ENCODE data around the gene REC8. TPM values are rescaled to one million over a fixed set of nuclear protein-coding genes. Genes with fewer than 3 reads are reported as not detected.

The REC8 gene
- total RNA-seq, 1 experiment from 2014 or later, result 58.0 TPM

GRCh38 chr14:24126939-24127338, 44.9 kb upstream of the REC8 start:
- no peak overlapping the region for H3K4me2 ChIP-seq (ENCODE audit: insufficient read depth, insufficient read length, low read length)
- H3K23me2 ChIP-seq (ENCODE audit: insufficient read length, low read depth, low read length, poor library complexity, severe bottlenecking), result no peaks in the 10 kb centered on the region
- no peaks in the 10 kb centered on the region for H3K9me3 ChIP-seq (ENCODE audit: control insufficient read depth, low read depth, low read length)
- H2AFZ ChIP-seq (ENCODE audit: low read length), result no peak overlapping the region
- no peak overlapping the region for H3K4ac ChIP-seq (ENCODE audit: low read depth, low read length)
- peaks cover 3 to 23% (median 19%) of the 10 kb centered on the region in 3 experiments; a peak in 6 of 7 replicates for H3K36me3 Mint-ChIP-seq (ENCODE audit: insufficient read depth in 1 of 3, low read depth in 3 of 3)
- no peak overlapping the region for H2BK20ac ChIP-seq (ENCODE audit: low read depth, low read length, poor library complexity, severe bottlenecking)
- no peak overlapping the region for H2BK5ac ChIP-seq (ENCODE audit: insufficient read length, low read length)
- H4K8ac ChIP-seq (replicated peaks; ENCODE audit: insufficient read length, low read depth, low read length), result no peak overlapping the region
- no peaks in the 10 kb centered on the region for H3K79me2 ChIP-seq (ENCODE audit: insufficient read depth, low read length)
- H3K79me1 ChIP-seq (ENCODE audit: insufficient read depth, low read depth, low read length, poor library complexity, severe bottlenecking), result no peaks in the 10 kb centered on the region
- H3K27ac ChIP-seq (ENCODE audit: insufficient read length, low read depth, low read length), result no peak overlapping the region
- H2AK5ac ChIP-seq (ENCODE audit: insufficient read length, low read length), result no peak overlapping the region
- H3K27ac Mint-ChIP-seq, result no peak overlapping the region
- no peak overlapping the region for H3K18ac ChIP-seq (ENCODE audit: insufficient read length, low read depth, low read length)
- H3K27me3 Mint-ChIP-seq (ENCODE audit: low read depth), result no peaks in the 10 kb centered on the region
- H2BK120ac ChIP-seq (ENCODE audit: low read depth, low read length, poor library complexity, severe bottlenecking), result no peak overlapping the region
- H4K5ac ChIP-seq (ENCODE audit: insufficient read length, low read depth, low read length), result no peak overlapping the region
- H3K4me3 Mint-ChIP-seq, result no peak overlapping the region
- H4K91ac ChIP-seq (ENCODE audit: insufficient read length, low read depth, low read length), result no peak overlapping the region
- no peak overlapping the region for H3K23ac ChIP-seq (ENCODE audit: insufficient read length, low read depth, low read length)
- H2BK15ac ChIP-seq (ENCODE audit: low read depth, low read length), result no peak overlapping the region
- no peak overlapping the region for H3T11ph ChIP-seq (ENCODE audit: low read length)
- H2BK12ac ChIP-seq (ENCODE audit: insufficient read length, low read depth, low read length), result no peak overlapping the region
- no peaks in the 10 kb centered on the region for H3K9me3 Mint-ChIP-seq
- no peak for DNase-seq
- no peaks in the 10 kb centered on the region for H3K4me1 Mint-ChIP-seq
- H3K4me1 ChIP-seq (ENCODE audit: insufficient read depth, low read length), result no peaks in the 10 kb centered on the region
- no peak overlapping the region for H3K56ac ChIP-seq (ENCODE audit: insufficient read length, low read depth, low read length)
- no peak overlapping the region for H3K9ac ChIP-seq (ENCODE audit: extremely low read depth, insufficient read length, low read length)
- no peak for TF ChIP-seq CTCF (conservative IDR thresholded peaks at IDR 0.05)
- H3K27me3 ChIP-seq (ENCODE audit: insufficient read depth, low read length), result no peaks in the 10 kb centered on the region
- no peaks in the 10 kb centered on the region for H4K20me1 ChIP-seq (ENCODE audit: control insufficient read depth, insufficient read depth, insufficient read length)
- H3K14ac ChIP-seq (ENCODE audit: insufficient read depth, low read length), result no peak overlapping the region
